Frontal cortex (tissue), 4 donors: ENCODE measurements around the gene STUB1. TPM values are rescaled to one million over a fixed set of nuclear protein-coding genes. Genes with fewer than 3 reads are reported as not detected.

Source experiments
- DNase-seq, 2 donors: peaks; one replicate each; pipeline ENCODE4 v3.0.0; 2012; ENCODE audit warnings: low spot score in 2 of 2
- FAIRE-seq: peaks from 2 replicates; lab custom pipeline; 2012; peaks lifted over from hg19 to GRCh38; lab: Jason Lieb, UNC
- total RNA-seq: library from RNA; depleted of rRNA; stranded (reverse); fragments of >200 nt; gene quantifications from one replicate; pipeline ENCODE4 v1.2.3, GENCODE V29; 2014
- donor health status: control.
- donor health status: control.
- donor health status: control.

The STUB1 gene
- total RNA-seq, 1 donor from 2014 or later: 77.5 TPM

- peak in 1 of 2 donors; percentile 38 for DNase-seq
These were observed 4.2 kb upstream of the STUB1 start for GRCh38 chr16:675884-676564.

DNA sequence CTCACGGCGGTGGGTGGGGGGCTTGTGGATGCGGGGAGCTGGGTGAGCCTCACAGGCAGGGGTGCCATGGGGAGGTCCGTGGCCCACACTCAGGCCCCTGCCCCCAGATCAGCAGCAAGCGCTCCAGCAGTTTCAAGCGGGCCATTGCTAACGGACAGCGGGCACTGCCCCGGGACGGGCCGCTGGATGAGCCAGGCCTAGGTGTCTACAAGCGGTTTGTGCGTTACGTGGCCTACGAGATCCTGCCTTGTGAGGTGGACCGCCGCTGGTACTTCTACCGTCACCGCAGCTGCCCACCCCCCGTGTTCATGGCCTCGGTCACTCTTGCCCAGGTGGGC lies 3.7 kb upstream of the STUB1 start:
- DNase-seq (no peak), FAIRE-seq (no peak)

More at GRCh38 chr16:675884-676564, 4.2 kb upstream of the STUB1 start:
- FAIRE-seq: no peak

GRCh38 chr16:676913-677312 lies 3.3 kb upstream of the STUB1 start:
- DNase-seq: no peak
- FAIRE-seq: no peak

- DNase-seq (no peak), FAIRE-seq (no peak)
These were observed 2.7 kb upstream of the STUB1 start for GRCh38 chr16:677316-678190.

GRCh38 chr16:678209-678857 lies 1.9 kb upstream of the STUB1 start:
- DNase-seq (no peak), FAIRE-seq (no peak)

GRCh38 chr16:678858-679813 lies 1.1 kb upstream of the STUB1 start:
- DNase-seq (peak; percentile 52 to 62), FAIRE-seq (no peak)

DNA sequence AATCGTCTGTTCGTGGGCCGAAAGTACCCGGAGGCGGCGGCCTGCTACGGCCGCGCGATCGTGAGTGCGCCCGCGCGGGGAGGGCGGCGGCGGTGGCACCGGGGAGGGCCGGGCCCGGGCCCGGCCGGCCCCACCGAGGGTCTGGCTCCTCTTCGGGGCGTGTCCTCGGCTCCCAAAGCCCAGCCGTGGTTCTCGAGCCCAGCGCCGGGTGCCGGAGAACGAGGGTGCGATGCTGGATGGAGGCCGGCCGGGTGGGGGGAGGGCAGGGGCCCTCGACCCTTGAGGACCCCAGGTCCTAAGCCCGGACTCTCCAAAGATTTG lies 375 bp downstream of the STUB1 start:
- FAIRE-seq (no peak), DNase-seq (no peak)

- FAIRE-seq: no peak
- no peak for DNase-seq
These were observed 946 bp downstream of the STUB1 start for GRCh38 chr16:680967-681745.

- FAIRE-seq (no peak), DNase-seq (no peak)
These were observed 1.7 kb downstream of the STUB1 start for GRCh38 chr16:681746-682427.

- no peak for FAIRE-seq
These were observed 2.5 kb downstream of the STUB1 start for GRCh38 chr16:682493-683395.

DNA sequence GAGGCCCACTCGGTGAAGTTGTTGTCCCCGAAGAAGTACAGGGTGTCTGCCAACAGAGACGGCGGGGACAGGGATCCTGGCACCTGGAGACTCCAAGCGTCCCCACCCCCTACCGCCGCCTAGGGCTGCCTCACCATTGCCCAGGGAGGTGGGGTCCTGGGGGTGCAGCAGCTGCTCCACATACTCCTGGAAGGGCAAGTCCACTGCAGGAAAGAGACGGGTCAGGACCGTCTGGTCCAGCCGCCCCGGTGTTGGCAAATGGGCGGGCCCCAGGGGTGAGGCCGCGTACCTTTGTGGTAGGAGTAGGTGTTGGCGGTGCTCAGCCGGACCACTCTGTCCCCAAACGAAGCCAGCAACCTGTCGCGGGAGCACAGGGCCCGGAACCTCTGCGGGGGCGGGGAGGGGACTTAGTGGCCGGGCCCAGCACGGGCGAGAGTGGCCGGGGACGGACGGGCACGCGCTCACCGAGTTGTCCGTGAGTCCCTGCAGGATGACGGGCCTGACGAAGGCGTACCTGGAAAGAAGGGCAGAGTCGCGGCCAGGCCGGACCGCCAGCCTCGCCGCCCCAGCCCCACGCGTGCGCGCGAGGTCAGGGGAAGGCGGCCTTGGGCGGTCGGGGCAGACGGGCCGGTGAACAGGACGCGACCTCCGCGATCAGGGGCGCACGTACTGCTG lies 3.3 kb downstream of the STUB1 start:
- no peak for DNase-seq
- FAIRE-seq: no peak

More at GRCh38 chr16:682493-683395, 2.5 kb downstream of the STUB1 start:
- DNase-seq: no peak

- FAIRE-seq: no peak
- DNase-seq: peak; percentile 99
These were observed 4.0 kb downstream of the STUB1 start, which contains the start of gene JMJD8 for GRCh38 chr16:684071-684794. TSS of gene JMJD8 (minus strand) at chr16:684334. CDS start at chr16:684319, 15 bp downstream.

- DNase-seq: no peak
- FAIRE-seq: no peak
These were observed 4.9 kb downstream of the STUB1 start for GRCh38 chr16:684961-685696.

- no peak for DNase-seq
- FAIRE-seq: no peak
These were observed 5.8 kb downstream of the STUB1 start for GRCh38 chr16:685967-686366.

DNA sequence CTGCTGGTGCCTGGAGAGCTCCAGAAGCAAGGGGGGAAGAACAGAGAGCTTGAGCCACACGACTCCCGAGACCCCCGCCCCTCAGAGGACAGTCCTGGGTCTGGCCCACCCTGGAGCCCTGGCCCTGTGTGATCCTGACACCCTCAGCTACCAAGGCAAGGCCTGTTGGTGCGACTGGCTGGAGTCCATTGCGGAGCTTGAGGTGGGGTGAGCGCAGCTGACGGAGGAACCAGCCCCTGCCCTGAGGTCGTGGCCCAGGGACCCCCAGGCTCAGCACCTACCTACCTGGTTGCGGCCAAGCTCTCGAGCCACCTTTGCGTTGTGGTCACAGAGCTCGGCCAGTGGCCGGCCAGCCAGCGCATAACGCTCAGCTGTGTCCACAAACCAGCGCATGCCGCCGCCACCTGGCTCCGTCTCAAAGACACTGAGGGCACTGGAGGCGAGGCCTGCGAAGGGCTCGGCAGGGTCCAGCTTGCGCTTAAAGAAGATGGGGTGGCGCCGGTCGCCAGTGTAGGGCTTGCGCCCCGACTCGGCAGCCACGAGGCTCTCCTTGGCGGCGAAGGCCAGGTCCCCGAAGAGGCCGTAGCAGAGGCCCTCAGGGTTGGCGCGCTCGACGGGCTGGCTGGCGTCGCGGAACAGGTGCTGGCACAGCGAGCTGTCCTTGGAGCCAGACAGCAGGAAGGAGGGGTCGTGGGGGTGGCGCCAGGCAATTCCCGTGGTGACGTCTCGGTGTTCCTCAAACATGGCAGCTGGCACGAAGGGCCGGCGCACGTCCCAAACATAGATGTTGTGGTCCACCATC lies 6.5 kb downstream of the STUB1 start:
- no peak for FAIRE-seq
- no peak for DNase-seq
